ENCODE measurements around the gene ETV7.
"Not testable (repeated sequence)": the region's sequence is repeated elsewhere in the genome, so short reads cannot be mapped to it uniquely, and the experiment has no call there.

The ETV7 gene

GRCh38 chr6:36382976-36383375, 4.5 kb downstream of the ETV7 start:
- no peak for DNase-seq

- no peak for DNase-seq
Measured at GRCh38 chr6:36381502-36382389, 5.7 kb downstream of the ETV7 start.

- no peak for DNase-seq
Measured at GRCh38 chr6:36380166-36380565, 7.3 kb downstream of the ETV7 start.

GRCh38 chr6:36378936-36379335, 8.5 kb downstream of the ETV7 start:
- DNase-seq = no peak

- no peak for DNase-seq
Measured at GRCh38 chr6:36378243-36378920, 9.1 kb downstream of the ETV7 start.

GRCh38 chr6:36377594-36377993, 9.9 kb downstream of the ETV7 start:
- DNase-seq = no peak

GRCh38 chr6:36376742-36377141, 10.7 kb downstream of the ETV7 start:
- no peak for DNase-seq

- no peak for DNase-seq
Measured at GRCh38 chr6:36376183-36376582, 11.3 kb downstream of the ETV7 start.

- DNase-seq = no peak
Measured at GRCh38 chr6:36375644-36376155, 11.8 kb downstream of the ETV7 start.

GRCh38 chr6:36374972-36375371, 12.5 kb downstream of the ETV7 start:
- DNase-seq = no peak

GRCh38 chr6:36374194-36374593, 13.3 kb downstream of the ETV7 start:
- no peak for DNase-seq

GRCh38 chr6:36373368-36374019, 14.0 kb downstream of the ETV7 start:
- no peak for DNase-seq

- DNase-seq = no peak
Measured at GRCh38 chr6:36372088-36372487, 15.4 kb downstream of the ETV7 start.

- DNase-seq = no peak
Measured at GRCh38 chr6:36371211-36371610, 16.3 kb downstream of the ETV7 start.

GRCh38 chr6:36370638-36371037, 16.8 kb downstream of the ETV7 start:
- DNase-seq = no peak

GRCh38 chr6:36368921-36369865, 18.3 kb downstream of the ETV7 start:
- no peak for DNase-seq

- DNase-seq = no peak
Measured at GRCh38 chr6:36368421-36368820, 19.0 kb downstream of the ETV7 start.

- no peak for DNase-seq
Measured at GRCh38 chr6:36367743-36368142, 19.7 kb downstream of the ETV7 start.

GRCh38 chr6:36364669-36365479, 22.6 kb downstream of the ETV7 start:
- no peak for DNase-seq

- not testable (repeated sequence) for DNase-seq
Measured at GRCh38 chr6:36364061-36364635, 23.3 kb downstream of the ETV7 start.

- not testable (repeated sequence) for DNase-seq
Measured at GRCh38 chr6:36363371-36363752, 24.1 kb downstream of the ETV7 start.
